GM12878 (cell line): ENCODE measurements around the gene CD27. TPM values are rescaled to one million over a fixed set of nuclear protein-coding genes. Genes with fewer than 3 reads are reported as not detected.

Source experiments
- ATAC-seq: fragments of 200-7000 bp; cut with Tn5 transposase; 3 replicates; pipeline ENCODE4 v1.9.1; 2020; ENCODE audit warnings: mild to moderate bottlenecking, moderate library complexity
- BruUV-seq: library from RNA; stranded (reverse); fragments of 400-500 nt; replicated peaks from 2 replicates; lab custom pipeline; 2021; lab: Mats Ljungman, UMichigan
- CTCF ChIA-PET: fragments of 300-600 bp; sonication (Branson Sonifier 250); formaldehyde crosslinking; extraction: SDS; loops from one replicate; lab custom pipeline; 2021; ENCODE audit warnings: inconsistent platforms; lab: Yijun Ruan, JAX
- POLR2A ChIA-PET: fragments of 350-600 bp; formaldehyde crosslinking; extraction: SDS; loops from one replicate; lab custom pipeline; 2021; ENCODE audit warnings: inconsistent platforms; lab: Charles Lee
- RAD21 ChIA-PET: fragments of 300-600 bp; sonication (Branson Sonifier 250); formaldehyde crosslinking; loops from one replicate; lab custom pipeline; 2023; ENCODE audit warnings: antibody characterized with exemption; ENCODE audit not compliant: unreplicated experiment; lab: Charles Lee
- SMC1A ChIA-PET: fragments of 300-600 bp; sonication (Branson Sonifier 250); formaldehyde crosslinking; loops from one replicate; lab custom pipeline; 2023; ENCODE audit not compliant: unreplicated experiment, uncharacterized antibody; lab: Charles Lee
- DNase-seq: peaks from one replicate; pipeline ENCODE4 v3.0.0-alpha.2; 2011; ENCODE audit warnings: low read depth, low spot score
- FAIRE-seq: peaks from 3 replicates; lab custom pipeline; 2011; peaks lifted over from hg19 to GRCh38; lab: Jason Lieb, UNC
- H2AFZ ChIP-seq: 2 replicates; pipeline ENCODE4 v1.6.0; 2011; ENCODE audit warnings: low read depth, low read length, control low read depth; ENCODE audit not compliant: control insufficient read depth
- H3K27ac ChIP-seq: 2 replicates; pipeline ENCODE4 v1.5.1; 2011; ENCODE audit warnings: control low read depth; ENCODE audit not compliant: control insufficient read depth, insufficient read depth
- H3K27me3 ChIP-seq, 2 experiments: replicated peaks in 1 of 2; 2 replicates each; pipeline versions ENCODE4 v1.6.0 to v1.6.1; 2011; ENCODE audit warnings: low read length in 1 of 2; ENCODE audit not compliant: control insufficient read depth in 2 of 2, insufficient read depth in 2 of 2
- H3K36me3 ChIP-seq, 2 experiments: 2 replicates each; pipeline ENCODE4 v1.5.1; 2011; ENCODE audit warnings: low read length in 1 of 2; ENCODE audit not compliant: control insufficient read depth in 2 of 2, insufficient read depth in 2 of 2
- H3K4me1 ChIP-seq: 2 replicates; pipeline ENCODE4 v1.6.1; 2011; ENCODE audit warnings: mild to moderate bottlenecking, low read length, moderate library complexity, mixed read lengths; ENCODE audit not compliant: control insufficient read depth, insufficient read depth
- H3K4me2 ChIP-seq: 2 replicates; pipeline ENCODE4 v1.6.0; 2011; ENCODE audit warnings: control low read depth; ENCODE audit not compliant: control insufficient read depth, insufficient read depth
- H3K4me3 ChIP-seq: fragments of 200-600 bp; sonication (generic); 2 replicates; pipeline ENCODE4 v1.5.1; 2016
- H3K79me2 ChIP-seq: 2 replicates; pipeline ENCODE4 v1.6.0; 2011; ENCODE audit warnings: low read length; ENCODE audit not compliant: control insufficient read depth, insufficient read depth
- H3K9ac ChIP-seq: 2 replicates; pipeline ENCODE4 v1.8.0; 2011; ENCODE audit warnings: low read length, control low read depth, mixed read lengths; ENCODE audit not compliant: control insufficient read depth, insufficient read depth
- H3K9me3 ChIP-seq: replicated peaks from 3 replicates; pipeline ENCODE4 v1.5.1; 2011; ENCODE audit warnings: mild to moderate bottlenecking, low read length; ENCODE audit not compliant: control insufficient read depth, insufficient read depth
- H4K20me1 ChIP-seq: 2 replicates; pipeline ENCODE4 v1.6.0; 2011; ENCODE audit not compliant: control insufficient read depth, insufficient read depth
- KLF5 ChIP-seq: fragments of 450-650 bp; IDR thresholded peaks from 2 replicates; pipeline ENCODE4 v1.6.1; 2014; ENCODE audit warnings: mild to moderate bottlenecking; ENCODE audit not compliant: partially characterized antibody
- MXI1 ChIP-seq: fragments of 150-350 bp; IDR thresholded peaks from 2 replicates; pipeline ENCODE4 v1.6.1; 2011; ENCODE audit warnings: low read depth, mild to moderate bottlenecking, inconsistent platforms, low read length, improper control_type of control experiment
- NR2F1 ChIP-seq: fragments of 450-650 bp; conservative IDR thresholded peaks from 2 replicates; pipeline ENCODE4 v1.6.1; 2017; ENCODE audit warnings: mild to moderate bottlenecking
- RAD51 ChIP-seq: fragments of 450-650 bp; IDR thresholded peaks from 2 replicates; pipeline ENCODE4 v1.6.1; 2016; ENCODE audit warnings: moderate library complexity, mild to moderate bottlenecking, inconsistent platforms
- SP1 ChIP-seq: IDR thresholded peaks from one replicate; pipeline ENCODE4 v1.6.1; 2011; ENCODE audit warnings: low read depth, low read length
- YBX1 ChIP-seq: fragments of 450-650 bp; IDR thresholded peaks from 2 replicates; pipeline ENCODE4 v1.6.1; 2016; ENCODE audit warnings: antibody characterized with exemption
- ZSCAN29 ChIP-seq: fragments of 450-650 bp; IDR thresholded peaks from 2 replicates; pipeline ENCODE4 v1.6.1; 2017; ENCODE audit warnings: mild to moderate bottlenecking, moderate library complexity
- WGBS: methylation state at CpG from one replicate; pipeline ENCODE4 v1.1.6; 2016; ENCODE audit warnings: low lambda C conversion rate; ENCODE audit not compliant: insufficient replicate concordance, insufficient coverage; ENCODE audit errors: missing lambda C conversion rate; 5-methylcytosine and 5-hydroxymethylcytosine counted together
- in situ Hi-C: fragments of 300-500 bp; cut with MboI; formaldehyde crosslinking; loops from 9 replicates; pipeline ENCODE4 v1.14.3; 2018; ENCODE audit warnings: mixed read lengths
- intact Hi-C: fragments of 100-400 bp; cut with micrococcal nuclease; formaldehyde crosslinking; loops from one replicate; pipeline ENCODE4 v1.14.2; 2022; ENCODE audit not compliant: unreplicated experiment
- polyA plus RNA-seq, 11 experiments: library from polyadenylated mRNA; depleted of rRNA in 4 of 11; unstranded in 6 of 11; stranded (reverse) in 5 of 11; fragments of >200 nt; fragmentation: Nextera tagmentation in 4 of 11; fragmentation: Illumina TruSeq in 1 of 11; extraction: Ambion mirVana in 4 of 11; extraction: Trizol in 1 of 11; gene quantifications; 1 replicate in 1 of 11; 2 replicates in 10 of 11; pipeline versions ENCODE4 v1.2.1 to v1.2.3, GENCODE V29; 2011 to 2016; ENCODE audit warnings: inconsistent platforms in 2 of 11, missing spikeins in 2 of 11, low read depth in 1 of 11
- total RNA-seq, 4 experiments: library from RNA; depleted of rRNA in 3 of 4; stranded (reverse); fragments of >200 nt in 3 of 4; fragmentation: Illumina TruSeq in 1 of 4; extraction: Trizol in 1 of 4; gene quantifications; 2 replicates each; pipeline versions ENCODE4 v1.2.1 to v1.2.3, GENCODE V29; 2013 to 2021
- TF ChIP-seq, protein P1 (sequence below): IDR thresholded peaks from 2 replicates; pipeline ENCODE4 v1.6.1; 2012; ENCODE audit warnings: improper control_type of control experiment, low read depth, low read length; ENCODE audit not compliant: insufficient replicate concordance

CD27 gene
- total and polyA plus RNA-seq, 10 of the 15 experiments (the other 5 are each of a cell fraction or from before 2014, with no cell fraction given): 4.9 to 184 (median 106) TPM

DNA sequence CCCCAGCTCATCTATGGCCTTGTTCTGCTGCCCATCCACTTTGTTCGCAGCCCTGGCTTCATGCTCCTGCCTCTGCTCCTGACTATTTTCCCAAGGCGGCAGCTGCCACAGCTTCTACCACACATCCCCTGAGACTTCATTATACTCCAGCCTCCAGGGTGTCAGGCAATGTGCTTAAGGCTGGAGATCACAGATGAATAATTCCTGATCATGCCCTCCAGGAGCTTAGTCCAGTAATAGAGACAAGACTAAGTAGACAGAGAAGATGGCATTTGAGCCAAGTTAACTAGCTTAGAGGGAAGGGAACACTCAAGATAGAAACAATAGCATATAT lies 14.2 kb downstream of the CD27 start:
- DNase-seq: no peak
- FAIRE-seq: no peak
- in situ Hi-C loops (no loop called here), intact Hi-C loops (no loop called here)
- peaks cover 25 to 36% of the 10 kb centered on the region in 2 experiments for H3K36me3 ChIP-seq
- CTCF ChIA-PET: interaction anchor here (1.0 to 7.3 kb wide), 4 partner anchors 9 to 34 kb away, joined by 3 to 147 read pairs (median 29); partner anchors contain the start of gene CD27
- TF ChIP-seq MXI1 (no peak), RAD51 (no peak), NR2F1 (no peak), YBX1 (no peak), KLF5 (no peak), ZSCAN29 (no peak), SP1 (no peak)
- TF ChIP-seq, protein P1, sequence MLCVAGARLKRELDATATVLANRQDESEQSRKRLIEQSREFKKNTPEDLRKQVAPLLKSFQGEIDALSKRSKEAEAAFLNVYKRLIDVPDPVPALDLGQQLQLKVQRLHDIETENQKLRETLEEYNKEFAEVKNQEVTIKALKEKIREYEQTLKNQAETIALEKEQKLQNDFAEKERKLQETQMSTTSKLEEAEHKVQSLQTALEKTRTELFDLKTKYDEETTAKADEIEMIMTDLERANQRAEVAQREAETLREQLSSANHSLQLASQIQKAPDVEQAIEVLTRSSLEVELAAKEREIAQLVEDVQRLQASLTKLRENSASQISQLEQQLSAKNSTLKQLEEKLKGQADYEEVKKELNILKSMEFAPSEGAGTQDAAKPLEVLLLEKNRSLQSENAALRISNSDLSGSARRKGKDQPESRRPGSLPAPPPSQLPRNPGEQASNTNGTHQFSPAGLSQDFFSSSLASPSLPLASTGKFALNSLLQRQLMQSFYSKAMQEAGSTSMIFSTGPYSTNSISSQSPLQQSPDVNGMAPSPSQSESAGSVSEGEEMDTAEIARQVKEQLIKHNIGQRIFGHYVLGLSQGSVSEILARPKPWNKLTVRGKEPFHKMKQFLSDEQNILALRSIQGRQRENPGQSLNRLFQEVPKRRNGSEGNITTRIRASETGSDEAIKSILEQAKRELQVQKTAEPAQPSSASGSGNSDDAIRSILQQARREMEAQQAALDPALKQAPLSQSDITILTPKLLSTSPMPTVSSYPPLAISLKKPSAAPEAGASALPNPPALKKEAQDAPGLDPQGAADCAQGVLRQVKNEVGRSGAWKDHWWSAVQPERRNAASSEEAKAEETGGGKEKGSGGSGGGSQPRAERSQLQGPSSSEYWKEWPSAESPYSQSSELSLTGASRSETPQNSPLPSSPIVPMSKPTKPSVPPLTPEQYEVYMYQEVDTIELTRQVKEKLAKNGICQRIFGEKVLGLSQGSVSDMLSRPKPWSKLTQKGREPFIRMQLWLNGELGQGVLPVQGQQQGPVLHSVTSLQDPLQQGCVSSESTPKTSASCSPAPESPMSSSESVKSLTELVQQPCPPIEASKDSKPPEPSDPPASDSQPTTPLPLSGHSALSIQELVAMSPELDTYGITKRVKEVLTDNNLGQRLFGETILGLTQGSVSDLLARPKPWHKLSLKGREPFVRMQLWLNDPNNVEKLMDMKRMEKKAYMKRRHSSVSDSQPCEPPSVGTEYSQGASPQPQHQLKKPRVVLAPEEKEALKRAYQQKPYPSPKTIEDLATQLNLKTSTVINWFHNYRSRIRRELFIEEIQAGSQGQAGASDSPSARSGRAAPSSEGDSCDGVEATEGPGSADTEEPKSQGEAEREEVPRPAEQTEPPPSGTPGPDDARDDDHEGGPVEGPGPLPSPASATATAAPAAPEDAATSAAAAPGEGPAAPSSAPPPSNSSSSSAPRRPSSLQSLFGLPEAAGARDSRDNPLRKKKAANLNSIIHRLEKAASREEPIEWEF: no peak
- H3K9ac ChIP-seq: no peak overlapping the region
- ATAC-seq: no peak
- H3K4me3 ChIP-seq: no peak overlapping the region
- H2AFZ ChIP-seq: no peak overlapping the region
- H3K79me2 ChIP-seq: peaks cover 50% of the 10 kb centered on the region
- H3K27me3 ChIP-seq: no peaks in the 10 kb centered on the region
- no TSS peak for BruUV-seq
- H3K4me1 ChIP-seq: peaks cover 40% of the 10 kb centered on the region
- H3K27ac ChIP-seq: no peak overlapping the region
- no peaks in the 10 kb centered on the region for H4K20me1 ChIP-seq
- POLR2A ChIA-PET: interaction anchor here (0.5 to 10.3 kb wide), 4 partner anchors 11 to 31 kb away, joined by 5 to 384 read pairs (median 18); partner anchors contain the start of genes CD27, TAPBPL and VAMP1
- H3K4me2 ChIP-seq: no peak overlapping the region
- SMC1A ChIA-PET: interaction anchor here (5.9 to 8.7 kb wide), 4 partner anchors 8 to 33 kb away, joined by 59 to 169 read pairs (median 129); partner anchors contain the start of genes CD27 and TAPBPL
- RAD21 ChIA-PET: interaction anchor here (1.0 to 8.8 kb wide), 3 partner anchors 13 to 80 kb away, joined by 3 to 319 read pairs (median 126); partner anchors contain the start of genes CD27 and TAPBPL
- WGBS: 97% methylated on average over 2 of the region's 2 CpGs
- H3K9me3 ChIP-seq: no peaks in the 10 kb centered on the region
